T-helper 22 cell (primary cell): Measurements from ENCODE around the gene TTBK2.
"Not testable (repeated sequence)": the region's sequence is repeated elsewhere in the genome, so short reads cannot be mapped to it uniquely, and the experiment has no call there.

Source experiments
- DNase-seq: peaks from one replicate; pipeline ENCODE4 v3.0.0-alpha.2; 2020; ENCODE audit warnings: low read depth

Gene TTBK2

DNA sequence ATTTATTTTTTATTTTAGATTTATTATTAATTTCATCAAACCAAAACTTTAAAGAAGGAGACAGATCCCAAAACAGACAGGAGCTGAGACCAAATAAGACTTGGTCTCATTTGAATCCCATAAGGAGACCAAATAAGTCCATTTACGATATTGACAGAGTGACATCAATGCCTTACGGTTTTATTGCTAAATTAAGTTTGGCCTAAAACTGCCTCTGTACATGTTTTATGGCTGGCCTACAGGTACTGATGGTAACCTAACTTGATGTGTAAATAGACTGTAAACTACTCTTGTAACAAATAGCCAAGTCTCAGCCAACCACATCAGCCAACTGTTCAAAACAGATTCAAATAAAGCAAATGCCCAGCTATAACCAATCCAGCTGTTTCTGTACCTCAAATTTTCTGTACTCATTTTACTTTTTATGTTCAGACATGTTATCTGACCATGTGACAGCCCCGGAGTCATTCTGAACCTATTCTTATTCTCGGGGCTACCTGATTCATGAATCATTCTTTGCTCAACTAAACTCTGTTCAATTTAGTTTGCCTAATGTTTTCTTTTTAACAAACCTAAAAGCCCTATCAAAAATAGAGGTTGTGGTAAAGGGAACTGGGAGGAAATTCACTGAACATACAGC, 94.2 kb downstream of the TTBK2 start:
- DNase-seq: no peak

DNA sequence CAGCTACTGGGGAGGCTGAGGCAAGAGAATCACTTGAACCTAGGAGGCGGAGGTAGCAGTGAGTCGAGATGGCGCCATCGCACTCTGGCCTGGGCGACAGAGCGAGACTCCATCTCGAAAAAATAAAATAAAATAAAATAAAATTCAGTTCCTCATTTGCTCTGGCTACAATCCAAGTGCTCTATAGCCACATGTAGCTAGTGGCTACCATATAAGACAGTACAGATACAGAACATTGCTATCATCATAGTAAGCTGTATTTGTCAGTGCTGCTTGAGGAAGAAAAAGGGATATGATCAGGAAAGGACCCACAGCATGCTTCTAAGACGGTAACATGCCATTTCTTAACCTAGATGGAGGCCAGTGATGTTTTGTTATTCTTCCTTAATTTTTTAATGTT, 95.0 kb downstream of the TTBK2 start:
- no peak for DNase-seq

DNA sequence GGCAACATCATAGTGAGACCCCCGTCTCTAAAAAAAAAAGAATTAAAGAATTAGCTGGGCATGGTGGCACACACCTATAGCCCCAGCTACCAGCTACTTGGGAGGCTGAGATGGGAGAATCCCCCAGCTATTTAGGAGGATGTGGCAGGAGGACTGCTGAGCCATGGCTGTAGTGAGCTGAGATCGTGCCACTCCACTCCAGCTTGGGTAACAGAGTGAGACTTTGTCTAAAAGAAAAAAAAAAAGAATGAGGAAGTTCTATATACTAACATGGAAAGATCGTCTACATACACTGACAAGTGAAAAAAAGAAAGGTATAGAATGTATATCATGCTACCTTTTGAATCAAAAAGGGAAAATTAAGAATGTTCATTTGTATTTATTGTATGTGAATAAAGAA, 99.8 kb downstream of the TTBK2 start:
- DNase-seq: no peak

DNA sequence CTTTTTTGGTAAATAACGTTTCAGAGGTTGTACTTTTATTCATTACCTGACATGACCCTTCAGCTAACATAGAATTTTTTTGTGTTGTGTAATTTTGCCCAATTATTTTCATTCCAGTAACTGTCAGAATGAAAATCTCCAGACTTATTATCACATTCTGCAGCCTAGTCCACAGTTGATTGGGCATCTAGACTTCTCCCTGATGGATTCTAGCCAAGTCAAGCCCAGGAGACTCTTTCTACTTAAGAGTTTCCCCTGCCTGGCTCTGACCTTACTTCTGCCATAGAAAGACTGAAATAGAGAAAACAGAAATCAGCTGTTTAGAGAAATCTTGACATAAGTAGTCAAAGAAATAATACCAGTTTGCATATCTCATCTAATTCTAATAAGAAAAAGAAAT, 100.8 kb downstream of the TTBK2 start:
- no peak for DNase-seq

DNA sequence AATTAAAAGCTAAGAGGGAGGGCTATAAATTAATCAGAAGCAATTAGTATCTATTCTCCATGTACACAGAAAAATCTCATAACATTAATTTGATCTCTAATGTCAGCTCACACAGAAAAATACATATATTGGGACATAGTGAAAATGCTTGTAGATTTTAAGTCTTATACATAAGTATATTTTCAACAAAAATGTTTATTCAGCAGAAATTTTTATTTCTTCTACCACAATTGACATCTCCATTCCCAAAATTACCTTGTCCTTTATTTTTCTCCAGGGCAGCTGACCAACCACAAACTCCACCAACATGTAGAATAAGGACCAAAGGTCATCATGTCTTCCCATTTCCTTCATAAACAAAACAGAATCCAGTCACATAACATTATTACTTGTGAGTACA, 109.1 kb downstream of the TTBK2 start:
- no peak for DNase-seq

DNA sequence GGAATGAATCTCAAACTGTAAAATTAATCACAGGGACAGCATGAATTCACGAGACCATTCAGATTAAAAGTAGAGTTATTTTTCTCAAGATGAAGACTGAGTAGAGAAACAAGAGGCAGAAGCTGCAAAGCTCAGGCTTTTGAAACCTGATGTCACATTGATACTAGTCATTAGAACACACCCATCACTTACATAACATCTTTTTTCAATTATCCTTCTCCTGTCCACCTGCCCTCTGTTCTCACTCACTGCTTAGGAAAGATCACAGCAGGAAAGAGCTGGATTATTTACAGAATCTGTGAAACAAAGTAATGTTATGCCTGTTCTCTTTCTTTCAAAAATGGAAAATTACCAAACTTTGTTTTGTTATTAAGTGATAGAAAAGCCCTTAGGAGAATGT, 111.7 kb downstream of the TTBK2 start:
- DNase-seq: no peak

DNA sequence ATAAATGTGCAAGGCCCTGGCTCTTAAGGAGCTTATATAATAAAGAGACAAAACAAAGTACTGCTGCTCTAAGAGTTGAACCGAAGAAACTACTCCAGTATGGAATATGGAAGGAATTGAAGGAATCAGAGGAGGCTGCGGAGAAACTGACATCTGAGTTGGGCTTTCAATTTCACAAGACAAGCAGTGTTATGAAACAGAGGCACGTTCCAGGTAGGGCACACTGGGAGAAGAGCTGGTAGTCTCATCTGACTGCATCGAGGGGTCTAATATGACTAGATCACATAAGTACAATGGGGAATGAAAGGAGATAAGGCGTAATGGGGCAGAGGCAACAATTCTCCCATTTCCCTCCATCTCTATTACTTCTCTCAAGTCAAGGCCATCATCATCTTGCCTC, 115.3 kb downstream of the TTBK2 start:
- DNase-seq: no peak

DNA sequence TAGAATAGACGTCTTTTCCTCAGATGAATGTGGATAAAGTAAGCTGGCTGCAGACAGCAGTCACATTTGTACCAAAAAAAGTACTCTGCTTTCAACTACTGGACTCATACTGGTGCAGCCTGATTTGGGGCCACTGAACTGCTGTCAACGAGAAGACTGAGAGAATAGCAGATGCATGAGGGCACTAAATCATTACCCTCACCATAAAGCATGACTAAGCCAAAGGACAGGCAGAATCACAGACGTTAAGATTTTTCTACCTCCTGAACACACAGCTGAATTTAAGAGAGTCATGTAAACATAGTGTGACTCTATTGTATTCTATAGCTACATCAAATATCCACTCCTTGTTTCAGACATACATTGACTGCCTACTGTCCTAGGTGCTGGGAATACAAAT, 115.8 kb downstream of the TTBK2 start:
- DNase-seq: no peak

DNA sequence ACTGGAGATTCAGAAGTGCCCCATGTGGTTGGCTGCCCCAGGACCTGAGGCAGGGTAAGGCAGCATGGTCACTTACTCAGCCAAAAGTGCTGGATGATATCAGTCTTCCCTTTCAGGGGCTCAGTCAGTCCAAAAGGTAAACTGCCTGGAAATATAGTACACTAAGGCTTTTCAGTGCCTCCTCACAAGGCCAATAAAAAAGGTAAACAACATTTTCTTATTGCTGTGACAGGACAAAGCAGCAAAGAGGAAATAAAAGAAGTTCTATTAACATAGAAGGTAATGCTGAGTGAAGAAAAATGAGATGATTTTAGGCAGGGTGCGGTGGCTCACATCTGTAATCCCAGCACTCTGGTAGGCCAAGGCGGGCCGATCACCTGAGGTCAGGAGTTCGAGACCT, 117.1 kb downstream of the TTBK2 start:
- DNase-seq: no peak

DNA sequence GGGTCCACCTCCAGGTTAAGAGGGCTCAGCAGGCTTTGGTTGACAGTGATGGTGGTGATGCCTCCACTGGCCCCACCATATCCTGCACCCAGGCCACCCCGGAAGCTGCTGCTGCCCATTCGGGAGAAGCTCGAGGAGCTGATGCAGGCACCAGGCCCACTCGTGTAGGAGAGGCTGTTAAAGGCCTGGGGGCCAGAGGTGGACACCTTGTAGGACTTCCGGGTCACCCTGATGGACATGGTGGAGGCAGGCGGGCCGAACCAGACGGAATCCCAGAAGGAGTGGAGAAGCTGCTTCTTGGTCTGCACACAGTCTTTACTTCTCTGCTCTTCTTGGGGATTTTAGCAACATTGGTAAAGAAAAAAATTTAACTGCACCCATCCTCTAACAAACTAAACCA, 118.4 kb downstream of the TTBK2 start:
- no peak for DNase-seq

DNA sequence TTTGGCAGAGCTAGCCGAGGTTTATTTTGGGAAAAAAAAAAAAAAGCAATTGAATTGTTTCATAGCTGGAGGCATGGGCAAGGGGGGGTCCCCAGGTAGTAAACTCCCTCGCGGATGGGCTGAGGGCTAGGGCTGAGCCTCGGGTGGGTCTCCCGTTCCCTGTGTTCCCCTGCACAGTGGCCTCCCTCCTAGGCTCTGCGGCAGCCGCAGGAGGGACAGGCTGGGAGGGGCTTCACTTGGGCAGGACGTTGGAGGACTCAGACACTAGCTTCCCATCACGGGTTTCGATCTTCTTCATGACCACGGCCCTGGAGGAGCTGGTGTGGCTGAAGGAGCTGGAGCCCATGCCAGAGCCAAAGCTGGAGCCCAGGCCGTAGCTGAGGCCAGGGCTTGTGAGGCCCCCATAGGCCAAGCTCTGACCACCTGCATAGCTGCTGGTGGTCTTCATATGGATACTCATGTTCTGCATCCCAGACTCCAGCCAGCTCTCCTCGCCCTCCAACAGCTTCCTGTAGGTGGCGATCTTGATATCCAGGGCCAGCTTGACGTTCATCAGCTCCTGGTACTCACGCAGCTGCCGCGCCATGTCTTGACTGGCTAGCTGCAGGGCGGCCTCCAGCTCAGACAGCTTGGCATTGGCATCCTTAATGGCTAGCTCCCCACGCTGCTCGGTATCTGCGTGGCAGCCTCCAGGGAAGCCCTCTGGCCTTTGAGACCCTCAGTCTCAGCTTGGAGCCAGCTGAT, 119.7 kb downstream of the TTBK2 start:
- no peak for DNase-seq

DNA sequence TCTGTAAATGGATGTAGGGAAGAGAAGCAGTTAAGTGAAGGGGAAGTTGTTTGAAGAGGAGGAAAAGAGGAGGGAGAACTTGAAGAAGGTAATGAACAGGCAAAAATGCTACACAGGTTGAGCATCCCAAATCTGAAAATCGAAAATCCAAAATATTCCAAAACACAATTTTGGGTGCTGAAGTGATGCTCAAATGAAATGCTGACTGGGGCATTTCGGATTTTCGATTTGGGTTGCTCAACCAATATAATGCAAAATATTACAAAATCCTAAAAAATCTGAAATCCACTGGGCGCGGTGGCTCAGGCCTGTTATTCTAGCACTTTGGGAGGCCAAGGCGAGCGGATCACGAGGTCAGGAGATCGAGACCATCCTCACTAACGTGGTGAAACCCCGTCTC, 121.8 kb downstream of the TTBK2 start:
- no peak for DNase-seq

DNA sequence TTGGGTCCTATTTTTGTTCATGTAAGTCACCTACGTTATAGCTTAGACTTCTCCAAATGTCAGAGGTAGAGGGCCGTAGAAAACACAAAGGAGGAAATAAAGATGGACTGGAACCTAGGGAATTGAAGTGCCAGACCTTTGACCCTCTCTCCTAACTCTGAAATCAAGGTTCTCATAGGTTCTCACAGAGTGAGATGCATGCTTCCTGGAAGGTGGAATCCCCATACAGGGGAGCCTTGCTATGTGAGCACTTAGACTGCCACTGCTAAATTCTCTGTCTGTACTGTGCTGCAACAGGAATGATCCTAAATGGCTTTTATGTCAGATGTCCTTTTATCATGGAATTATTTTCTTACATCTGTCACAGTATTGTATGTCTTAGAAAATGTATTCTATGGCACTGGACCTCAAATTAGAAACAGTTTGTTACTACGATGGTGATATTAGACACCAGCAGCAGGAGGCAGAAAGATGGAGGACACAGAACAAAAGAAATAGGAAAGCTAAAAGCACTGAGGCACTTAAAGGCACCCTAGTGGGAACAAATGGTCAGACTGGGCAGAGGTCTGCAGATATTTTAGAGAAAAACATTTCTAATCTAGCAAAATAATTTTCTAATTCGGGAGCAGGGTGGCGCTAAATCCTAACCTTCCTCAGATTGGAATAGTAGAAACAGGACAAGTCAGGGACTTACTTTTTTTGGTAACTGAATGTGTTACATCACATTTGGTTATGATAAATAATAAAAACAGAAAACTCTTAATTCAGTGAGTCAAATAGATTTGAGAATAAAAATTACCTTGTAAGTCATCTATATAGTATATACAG, 123.4 kb downstream of the TTBK2 start:
- DNase-seq: no peak

DNA sequence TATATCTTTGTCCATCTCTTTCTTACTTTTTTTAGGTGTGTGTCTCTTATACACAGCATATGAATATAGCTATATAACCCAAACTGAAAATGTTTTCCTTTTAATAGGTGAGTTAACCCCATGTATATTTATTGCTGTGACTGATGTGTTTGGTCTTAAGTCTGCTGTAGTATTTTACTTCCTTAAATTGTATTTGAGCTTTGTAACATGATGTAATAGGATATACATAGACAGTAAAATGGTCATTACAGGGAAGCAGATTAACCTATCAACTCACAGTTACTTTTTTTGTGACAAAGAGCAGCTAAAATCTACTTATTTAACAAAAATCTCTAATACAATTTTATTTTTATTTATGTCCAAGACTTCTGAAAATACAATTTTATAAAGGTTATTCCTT, 131.9 kb downstream of the TTBK2 start:
- no peak for DNase-seq

DNA sequence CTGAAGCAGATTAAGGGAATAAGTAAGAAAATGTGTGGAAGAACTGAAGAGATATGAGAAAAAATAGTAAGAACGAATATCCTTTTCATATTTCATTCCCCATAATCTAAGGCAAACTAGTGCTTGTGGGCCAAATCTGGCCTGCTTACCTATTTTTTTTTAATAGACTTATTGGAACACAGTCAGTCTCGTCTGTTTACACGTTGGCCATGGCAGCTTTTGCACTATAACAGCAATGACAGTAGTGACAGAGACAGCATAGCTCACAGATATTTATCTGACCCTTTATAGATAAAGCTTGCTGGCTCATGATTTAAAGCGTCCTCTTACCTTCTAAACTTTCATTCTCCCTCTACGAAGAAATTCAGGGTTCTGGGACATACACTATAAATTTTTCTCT, 133.6 kb downstream of the TTBK2 start:
- DNase-seq: no peak

DNA sequence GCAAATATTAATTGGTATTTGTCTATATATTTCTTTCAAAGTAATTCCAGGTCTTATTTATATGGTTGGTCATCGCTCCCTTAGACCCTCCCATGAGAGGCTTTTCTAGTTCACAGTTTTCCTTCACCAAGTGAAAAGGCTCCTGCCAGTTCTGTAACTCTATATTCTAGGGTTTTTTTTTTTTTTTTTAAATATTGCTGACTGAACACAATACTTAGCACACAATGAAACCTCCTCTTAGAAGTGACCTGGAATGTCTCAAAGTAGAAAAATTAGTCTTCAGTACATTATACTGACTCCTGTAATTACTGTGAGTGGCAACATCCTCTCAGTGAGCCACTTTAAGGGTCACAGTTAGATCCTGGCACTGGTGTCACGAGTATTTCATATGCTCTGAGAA, 135.0 kb downstream of the TTBK2 start:
- no peak for DNase-seq

DNA sequence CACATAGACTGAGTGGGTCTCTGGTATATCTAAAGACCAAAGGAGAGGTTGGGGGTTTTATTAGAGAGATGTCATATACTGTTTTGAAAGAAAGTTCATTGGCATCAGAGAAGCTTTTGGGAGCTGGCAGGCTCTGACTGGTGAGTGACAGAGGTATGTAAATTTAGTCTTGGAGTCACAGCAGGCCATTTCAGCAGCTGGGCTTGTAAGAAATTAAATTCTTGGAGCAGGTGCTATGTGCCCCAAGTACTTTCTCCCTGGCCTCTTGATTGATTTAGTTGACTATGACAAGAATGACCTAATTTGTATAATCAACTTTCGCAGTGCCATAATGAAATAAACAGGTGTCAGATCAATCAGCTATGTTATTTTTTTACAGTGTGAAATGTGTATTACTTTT, 135.9 kb downstream of the TTBK2 start:
- no peak for DNase-seq

DNA sequence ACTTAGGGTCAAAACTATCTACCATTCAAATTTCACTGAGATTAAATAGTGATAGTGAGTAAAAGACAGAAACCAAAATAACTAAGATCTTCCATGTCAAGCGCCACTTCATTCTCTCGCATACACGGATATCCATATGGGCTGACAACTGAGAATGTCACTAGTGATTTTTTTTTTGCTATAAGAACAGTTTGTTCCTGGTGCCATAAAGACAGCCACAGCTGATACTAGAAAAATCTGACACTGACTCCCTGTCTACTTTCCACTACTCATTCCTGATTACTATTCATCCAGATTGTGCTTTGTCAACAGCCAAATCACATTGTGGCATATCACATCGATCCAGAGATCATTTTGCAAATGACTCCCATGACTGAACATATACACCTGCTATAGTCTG, 137.9 kb downstream of the TTBK2 start:
- DNase-seq: no peak

DNA sequence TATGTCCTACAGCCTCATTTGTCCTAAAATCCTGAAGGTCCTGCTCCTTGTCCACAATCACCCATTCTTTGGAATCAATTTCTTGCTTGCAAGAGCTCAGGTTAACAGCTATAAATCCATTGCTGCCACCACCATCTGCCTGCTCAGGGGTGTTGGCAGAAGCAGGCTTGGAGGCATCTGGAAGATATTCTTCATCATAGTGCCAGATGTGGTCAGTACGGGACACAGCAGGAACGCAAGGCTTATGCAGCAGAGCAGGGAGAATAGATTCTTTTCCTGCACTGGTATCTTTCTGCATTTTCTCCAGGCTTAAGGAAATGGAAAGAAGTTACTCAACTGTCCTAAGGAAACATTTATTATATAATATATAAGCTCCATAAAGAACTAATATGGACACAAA, 145.2 kb downstream of the TTBK2 start:
- no peak for DNase-seq

DNA sequence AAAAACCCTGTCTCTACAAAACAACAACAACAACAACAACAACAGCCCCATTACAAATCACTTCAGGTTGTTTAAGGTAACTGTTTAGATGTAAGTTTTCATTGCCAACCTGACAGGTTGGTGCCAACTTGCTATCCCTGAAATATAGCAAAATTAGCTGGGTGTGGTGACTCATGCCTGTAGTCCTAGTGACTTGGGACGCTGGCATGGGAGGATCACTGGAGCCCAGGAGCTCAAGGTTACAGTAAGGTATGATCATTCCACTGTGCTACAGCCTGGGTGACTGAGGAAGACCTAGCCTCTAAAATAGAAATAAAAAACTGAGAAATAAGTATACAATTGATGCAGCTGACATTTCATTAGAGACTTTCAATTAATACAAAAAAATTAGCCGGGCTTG, 147.7 kb downstream of the TTBK2 start:
- no peak for DNase-seq

DNA sequence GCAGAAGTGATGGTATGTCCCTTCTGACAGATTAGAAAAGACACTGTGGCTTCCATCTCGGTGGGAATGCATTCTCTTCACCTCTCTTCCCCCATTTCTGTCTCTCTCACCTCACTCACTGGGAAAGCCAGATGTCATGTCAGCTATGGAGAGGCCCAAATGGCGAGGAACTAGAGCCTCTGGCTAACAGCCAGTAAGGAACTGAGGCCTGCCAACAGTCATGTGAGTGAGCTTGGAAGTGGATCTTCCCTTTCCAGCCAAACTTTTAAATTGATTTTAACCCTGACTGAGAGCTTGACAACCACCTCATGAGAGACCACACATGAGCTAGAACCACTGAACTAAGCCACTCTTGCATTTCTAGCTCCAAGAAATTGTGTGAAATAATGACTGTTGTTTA, 148.4 kb downstream of the TTBK2 start:
- DNase-seq: no peak

DNA sequence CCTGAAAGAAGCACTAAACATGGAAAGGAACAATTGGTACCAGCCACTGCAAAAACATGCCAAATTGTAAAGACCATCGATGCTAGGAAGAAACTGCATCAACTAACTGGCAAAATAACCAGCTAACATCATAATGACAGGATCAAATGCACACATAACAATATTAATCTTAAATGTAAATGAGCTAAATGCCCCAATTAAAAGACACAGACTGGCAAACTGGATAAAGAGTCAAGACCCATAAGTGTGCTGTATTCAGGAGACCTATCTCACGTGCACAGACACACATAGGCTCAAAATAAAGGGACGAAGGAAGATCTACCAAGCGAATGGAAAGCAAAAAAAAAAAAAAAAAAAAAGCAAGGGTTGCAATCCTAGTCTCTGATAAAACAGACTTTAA, 154.5 kb downstream of the TTBK2 start:
- DNase-seq: not testable (repeated sequence)

DNA sequence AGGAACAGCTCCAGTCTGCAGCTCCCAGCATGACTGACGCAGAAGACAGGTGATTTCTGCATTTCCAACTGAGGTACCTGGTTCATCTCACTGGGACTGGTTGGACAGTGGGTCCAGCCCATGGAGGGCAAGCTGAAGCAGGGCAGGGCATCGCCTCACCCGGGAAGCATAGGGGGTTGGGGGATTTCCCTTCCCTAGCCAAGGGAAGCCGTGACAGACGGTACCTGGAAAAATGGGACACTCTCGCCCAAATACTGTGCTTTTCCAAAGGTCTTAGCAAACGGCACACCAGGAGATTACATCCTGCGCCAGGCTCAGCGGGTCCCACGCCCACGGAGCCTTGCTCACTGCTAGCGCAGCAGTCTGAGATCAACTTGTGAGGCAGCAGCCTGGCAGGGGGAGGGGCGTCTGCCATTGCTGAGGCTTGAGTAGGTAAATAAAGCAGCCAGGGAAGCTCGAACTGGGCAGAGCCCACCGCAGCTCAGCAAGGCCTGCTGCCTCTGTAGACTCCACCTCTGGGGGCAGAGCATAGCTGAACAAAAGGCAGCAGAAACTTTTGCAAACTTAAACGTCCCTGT, 156.3 kb downstream of the TTBK2 start:
- DNase-seq: not testable (repeated sequence)
